GM21825 (cell line): ENCODE measurements around the gene ITGA2.
"Not testable (repeated sequence)": the region's sequence is repeated elsewhere in the genome, so short reads cannot be mapped to it uniquely, and the experiment has no call there.

ENCODE experiments used
- ATAC-seq: cut with Tn5 transposase; IDR thresholded peaks from one replicate; pipeline ENCODE4 v1.9.1; 2021; ENCODE audit warnings: mild to moderate bottlenecking, moderate library complexity; ENCODE audit not compliant: unreplicated experiment

The ITGA2 gene

DNA sequence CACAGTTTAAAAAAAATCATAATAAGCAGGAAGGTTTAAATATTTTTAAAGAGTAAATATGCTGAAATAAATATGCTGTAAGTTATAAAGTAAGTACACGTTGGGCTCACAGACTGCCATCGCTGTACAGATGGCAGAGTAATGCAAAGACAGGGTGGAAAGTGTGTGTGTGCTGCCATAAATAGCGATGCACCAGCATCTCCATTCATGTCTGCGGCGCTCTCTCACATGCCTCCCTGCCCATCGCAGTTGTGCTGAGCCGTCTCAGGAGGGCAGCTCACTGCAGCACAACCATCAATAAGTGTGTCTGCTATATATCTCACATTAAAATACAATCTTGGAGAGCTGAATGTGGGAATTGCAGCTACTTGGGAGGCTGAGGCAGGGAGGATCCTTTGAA lies 106.1 kb downstream of the ITGA2 start:
- ATAC-seq: no peak

DNA sequence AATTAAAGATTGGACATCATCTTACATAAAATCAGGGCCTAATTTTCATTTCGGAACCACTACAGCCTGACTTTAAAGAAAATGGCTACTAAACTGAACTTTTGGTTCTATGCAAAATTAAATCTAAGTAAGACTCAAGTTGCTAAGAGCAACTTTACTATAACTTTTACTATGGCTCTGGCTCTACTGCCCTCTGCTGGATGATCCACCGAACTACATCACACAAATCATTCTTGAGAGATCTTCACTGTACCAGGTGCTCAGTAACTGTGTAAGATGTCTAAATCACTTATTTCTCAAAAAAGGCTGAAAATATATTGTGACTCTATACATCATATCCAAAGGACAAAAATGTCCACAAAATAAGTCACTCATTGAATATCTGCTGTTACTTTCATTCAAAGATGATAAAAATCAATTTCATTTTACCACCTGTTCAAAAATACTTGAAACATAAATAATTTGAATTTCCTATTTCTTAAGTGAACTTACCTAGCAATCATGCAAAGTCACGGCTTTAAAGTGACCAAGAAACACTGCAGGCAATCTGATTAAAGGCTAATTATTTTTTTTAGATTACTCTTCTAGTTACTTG lies 106.9 kb downstream of the ITGA2 start:
- peak; percentile 76 for ATAC-seq

DNA sequence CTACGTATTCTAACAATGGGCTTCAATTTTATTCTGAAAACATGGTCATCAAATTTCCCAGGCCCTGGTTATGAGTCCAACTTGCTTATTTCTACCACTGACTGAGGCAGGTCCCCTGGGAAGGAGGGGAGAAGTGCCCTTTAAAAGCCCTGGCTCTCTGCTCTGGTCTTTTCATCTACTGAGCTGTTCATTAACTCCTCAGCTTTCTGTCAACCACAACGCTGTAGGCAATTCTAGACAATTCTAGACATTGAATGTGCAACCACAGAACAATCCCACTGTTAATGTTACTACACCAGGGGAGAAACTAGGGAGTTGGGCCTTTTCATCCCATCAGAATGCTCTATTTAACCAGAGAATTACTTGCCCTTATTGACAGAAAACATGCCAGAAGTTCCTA lies 110.4 kb downstream of the ITGA2 start:
- no peak for ATAC-seq

DNA sequence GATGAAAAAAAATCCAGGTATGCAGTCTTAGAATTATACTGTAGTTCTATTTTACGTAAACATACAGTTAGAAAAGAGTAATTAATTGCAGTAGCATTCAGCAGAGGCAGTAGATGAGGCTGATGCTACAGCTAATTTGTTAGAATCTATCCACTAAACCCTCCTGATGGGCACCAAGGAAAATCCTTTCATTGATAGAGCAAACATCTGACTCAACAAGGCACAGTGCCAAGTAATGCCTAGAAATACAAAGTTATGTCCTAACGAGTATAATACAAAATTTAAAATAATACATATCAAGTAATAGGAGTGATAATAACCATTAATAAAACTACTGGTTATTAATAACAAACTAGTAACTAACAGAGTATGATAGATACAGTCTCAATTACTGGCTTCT lies 111.5 kb downstream of the ITGA2 start:
- no peak for ATAC-seq

DNA sequence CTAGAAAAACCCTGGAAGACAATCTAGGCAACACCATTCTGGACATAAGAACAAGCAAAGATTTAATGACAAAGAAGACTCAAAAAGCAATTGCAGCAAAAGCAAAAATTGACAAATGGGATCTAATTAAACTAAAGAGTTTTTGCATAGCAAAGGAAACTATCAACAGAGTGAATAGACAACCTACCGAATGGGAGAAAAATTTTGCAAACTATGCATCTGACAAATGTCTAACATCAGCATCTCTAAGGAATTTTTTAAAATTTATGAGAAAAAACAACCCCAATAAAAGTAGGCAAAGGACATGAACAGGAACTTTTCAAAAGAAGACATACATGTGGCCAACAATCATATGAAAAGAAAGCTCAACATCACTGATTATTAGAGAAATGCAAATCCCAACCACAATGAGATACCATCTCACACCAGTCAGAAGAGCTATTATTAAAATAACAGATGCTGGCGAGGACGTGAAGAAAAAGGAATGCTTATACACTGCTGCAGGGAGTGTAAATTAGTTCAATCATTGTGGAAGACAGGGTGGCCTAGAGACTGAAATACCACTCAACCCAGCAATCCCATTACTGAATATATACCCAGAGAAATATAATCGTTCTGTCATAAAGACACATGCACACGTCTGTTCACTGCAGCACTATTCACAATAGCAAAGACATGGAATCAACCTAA lies 116.6 kb downstream of the ITGA2 start:
- no peak for ATAC-seq

DNA sequence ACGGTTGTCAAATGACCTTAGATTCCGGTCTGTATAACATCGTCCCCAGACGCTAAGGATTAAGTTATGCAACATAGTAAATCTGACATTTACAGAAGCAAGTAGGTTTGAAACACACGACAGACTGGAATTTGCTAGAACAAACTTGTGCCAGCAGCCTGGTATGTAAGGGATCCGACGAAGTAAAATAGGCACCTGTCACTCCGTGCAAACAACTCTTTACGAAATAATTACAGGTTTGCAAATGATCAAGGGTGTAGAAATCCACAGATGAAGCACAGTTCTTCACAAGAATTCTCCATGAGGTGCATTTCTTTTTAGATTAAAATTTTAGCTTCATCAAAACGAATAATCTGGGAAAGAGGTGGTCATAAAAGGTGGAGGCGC lies 119.9 kb downstream of the ITGA2 start:
- peak; percentile 9 for ATAC-seq

DNA sequence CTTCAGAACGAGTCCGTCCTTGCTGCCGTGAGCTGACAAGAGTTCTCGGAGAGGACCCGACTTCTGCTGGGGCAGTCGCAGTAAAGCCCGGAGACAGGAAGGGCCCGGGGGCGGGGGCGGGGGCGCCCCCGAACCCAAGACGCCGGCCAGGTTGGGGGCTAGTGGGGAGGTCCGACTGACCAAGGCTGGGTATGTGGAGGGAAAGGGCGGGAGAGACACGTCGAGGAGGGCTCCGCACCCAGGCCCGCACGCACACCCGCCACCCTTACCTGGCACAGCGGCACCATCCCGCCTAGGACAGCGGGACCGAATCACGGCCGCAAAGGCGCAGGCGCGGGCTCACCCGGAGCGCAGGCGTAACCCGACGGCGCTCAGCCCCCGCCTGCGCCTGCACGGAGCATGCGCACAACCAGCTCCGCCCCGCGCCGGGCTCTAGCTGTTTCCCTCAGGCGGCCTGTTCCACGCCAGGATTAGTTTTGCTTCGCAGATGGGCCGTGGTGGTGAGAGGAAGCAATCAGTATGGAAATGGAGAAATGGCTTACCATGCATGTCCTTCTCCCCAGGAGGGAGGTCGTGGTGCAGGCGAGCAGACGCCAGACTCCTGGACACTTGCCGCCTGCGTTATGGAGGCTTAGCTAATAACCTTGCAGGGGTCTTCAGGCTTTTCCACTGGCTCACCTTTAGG lies 120.4 kb downstream of the ITGA2 start, which contains the start of gene MOCS2:
TSS of gene MOCS2 (minus strand) at position 315 of the 685 bp plus-strand sequence. CDS start 2,583 bp downstream, outside the sequence.
- peak; percentile 94 for ATAC-seq

DNA sequence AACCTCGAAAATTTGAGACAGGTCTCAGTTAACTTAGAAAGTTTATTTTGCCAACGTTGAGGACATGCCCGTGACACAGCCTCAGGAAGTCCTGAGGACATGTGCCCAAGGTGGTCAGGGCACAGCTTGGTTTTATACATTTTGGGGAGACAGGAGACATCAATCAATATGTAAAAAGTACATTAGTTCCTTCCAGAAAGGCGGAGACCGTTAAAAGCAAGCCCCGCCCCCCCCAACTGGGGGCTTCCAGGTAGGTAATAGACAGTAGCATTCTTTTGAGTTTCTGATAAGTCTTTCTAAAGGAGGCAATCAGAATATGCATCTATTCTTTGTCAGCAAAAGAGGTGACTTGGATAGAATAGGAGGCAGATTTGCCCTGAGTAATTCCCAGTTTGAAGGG lies 121.0 kb downstream of the ITGA2 start:
- peak; percentile 11 for ATAC-seq

DNA sequence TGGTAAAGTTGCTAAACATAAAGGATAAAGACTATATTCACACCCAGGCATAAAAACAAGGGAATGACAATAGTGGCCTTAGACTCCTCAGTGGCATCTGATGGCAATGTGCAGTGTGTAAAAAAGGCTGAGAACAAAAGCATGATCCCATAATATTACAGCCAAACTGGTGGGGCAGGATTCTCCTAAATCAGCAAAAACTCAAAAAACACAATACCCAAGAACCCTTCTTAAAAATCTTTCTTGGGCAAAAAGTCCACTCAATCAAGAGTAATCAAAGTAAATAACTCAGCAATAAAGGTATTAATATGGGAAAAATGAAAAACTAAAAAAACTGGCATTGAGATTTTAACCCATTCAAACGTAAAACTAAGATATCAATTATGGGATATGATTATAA lies 122.0 kb downstream of the ITGA2 start:
- ATAC-seq: no peak

DNA sequence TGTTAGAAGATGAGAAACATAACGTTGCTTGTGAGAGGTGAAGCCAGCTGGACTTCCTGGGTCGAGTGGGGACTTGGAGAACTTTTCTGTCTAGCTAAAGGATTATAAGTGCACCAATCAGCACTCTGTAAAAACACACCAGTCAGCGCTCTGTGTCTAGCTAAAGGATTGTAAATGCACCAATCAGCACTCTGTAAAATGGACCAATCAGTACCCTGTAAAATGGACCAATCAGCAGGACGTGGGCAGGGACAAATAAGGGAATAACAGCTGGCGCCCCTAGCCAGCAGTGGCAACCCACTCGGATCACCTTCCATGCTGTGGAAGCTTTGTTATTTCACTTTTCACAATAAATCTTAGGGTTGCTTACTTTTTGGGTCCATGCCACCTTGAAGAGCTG lies 123.2 kb downstream of the ITGA2 start:
- ATAC-seq: not testable (repeated sequence)

DNA sequence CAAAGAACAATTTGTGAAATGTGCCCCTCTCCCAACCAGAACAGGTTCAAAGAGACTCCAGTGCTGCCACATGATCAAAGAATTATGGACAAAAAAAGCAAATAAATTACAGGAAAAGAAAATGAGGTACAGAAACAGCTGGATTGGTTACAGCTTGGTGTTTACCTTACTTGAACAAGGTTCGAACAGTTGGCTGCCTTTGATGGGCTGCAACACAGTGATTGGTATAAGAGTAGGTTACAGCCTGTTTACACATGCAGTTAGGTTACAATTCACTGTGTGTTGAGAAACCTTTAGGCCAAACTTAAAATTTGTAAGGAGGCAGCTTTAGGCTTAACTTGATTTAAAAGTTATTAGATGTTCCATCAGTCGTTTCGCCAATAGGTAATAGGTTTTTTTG lies 123.8 kb downstream of the ITGA2 start:
- no peak for ATAC-seq

DNA sequence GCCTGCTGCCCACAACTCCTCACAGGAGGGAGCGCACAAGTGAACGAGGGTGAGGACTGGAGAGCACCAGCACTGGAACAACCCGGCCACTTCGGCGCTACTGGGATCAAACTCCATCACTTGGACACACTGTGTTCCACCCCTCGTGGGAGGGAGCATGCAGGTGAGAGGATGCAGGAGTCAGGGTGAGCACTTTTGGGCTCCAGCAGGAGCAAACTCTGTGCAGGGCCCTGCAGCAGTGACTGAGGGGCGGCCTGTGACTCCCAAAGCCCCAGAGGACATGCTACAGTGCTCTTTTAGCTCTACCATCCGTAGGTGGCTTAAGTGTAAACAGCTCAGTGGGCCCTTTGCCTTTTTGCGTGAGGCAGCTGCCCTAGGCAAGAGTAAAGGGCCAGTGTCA lies 124.8 kb downstream of the ITGA2 start:
- ATAC-seq: no peak

DNA sequence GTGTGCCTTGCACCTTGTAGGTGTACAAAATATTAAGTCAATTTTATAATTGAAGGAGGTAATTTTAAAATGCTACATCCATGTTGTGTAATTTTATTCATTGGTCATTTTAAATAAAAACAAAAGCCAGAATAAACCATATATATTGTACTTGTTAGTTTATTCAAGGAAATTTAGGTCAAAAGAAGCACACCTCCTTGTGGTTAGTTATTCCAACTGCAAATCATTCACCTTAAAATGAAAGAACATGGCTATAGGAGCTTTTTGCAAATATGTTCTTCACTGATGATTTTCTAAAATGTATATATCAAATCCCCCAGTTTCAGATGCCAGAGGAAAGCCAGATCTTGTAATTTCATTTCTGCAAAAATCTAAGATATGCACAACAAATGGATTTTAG lies 125.8 kb downstream of the ITGA2 start:
- no peak for ATAC-seq

DNA sequence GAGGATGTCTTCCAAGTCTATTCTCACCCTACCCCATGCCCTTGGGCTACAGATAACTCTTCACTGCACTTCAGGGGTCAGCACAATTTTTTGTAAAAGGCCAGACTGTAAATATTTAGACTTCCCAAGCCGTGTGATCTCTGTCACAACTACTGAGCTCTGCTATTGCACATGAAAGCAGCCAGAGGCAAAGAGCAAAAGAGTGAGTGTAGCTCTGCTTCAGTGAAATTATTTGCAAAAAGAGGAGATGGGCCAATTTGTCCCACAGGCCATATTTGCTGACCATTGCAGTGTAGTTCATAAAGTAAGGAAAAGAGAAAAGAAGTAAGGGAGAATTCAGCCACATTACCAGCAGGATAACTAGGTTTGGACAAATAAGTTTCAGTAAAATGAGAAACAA lies 127.4 kb downstream of the ITGA2 start:
- ATAC-seq: no peak

DNA sequence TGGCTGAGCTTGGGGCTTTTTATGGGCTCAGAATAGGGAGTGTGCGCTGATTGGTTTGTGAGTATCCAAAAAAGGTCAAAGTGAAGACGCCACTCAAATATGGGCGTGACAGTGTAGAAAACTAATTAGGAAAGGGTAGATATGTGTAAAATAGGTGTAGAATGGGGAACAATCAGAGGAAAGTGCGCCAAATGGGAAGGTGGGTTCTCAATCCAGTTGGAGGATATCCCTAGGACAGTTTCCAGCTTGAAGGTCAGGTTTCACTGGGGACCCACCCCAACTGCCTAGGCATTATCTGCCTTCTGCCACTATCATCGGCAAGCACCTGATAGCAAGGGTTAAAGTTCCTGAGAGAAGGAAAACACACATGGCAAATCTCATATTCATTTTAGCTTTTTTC lies 129.7 kb downstream of the ITGA2 start:
- no peak for ATAC-seq

DNA sequence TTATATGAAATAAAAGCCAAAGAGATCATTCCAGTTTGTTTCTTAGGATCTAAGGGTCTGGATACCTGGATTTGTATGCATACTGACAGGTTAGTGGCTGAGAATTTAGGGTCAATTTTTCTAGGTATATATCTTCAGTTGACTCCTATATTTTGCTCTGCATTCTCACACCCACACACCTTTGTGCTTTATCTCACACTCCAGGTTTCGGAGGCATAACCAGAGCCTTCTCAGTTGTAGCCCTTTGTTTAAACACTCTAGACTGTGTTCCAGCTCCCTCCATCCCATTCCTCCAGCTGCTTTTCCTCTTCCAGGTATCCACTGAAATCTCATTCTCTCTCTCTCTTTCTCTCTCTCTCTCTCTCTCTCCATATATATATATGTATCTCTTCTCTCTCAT lies 131.0 kb downstream of the ITGA2 start:
- ATAC-seq: no peak

DNA sequence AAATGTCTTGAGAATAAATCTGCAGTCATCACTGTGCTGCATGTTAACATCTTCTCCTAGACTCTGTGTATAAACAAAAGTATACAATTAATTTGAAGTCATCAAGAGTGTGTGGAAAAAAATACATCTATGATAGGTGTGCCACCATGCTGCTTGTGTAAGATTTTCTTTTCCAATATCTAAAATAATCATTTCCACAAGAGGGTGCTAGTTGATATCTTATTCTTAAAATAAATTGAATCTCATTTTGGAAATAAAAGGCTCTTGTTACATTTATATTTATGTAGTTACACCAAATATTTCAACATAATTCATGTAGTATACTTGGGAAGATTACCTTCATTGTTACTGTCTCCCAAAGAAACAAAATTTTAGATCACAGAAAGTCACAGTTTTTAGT lies 134.6 kb downstream of the ITGA2 start:
- ATAC-seq: no peak

DNA sequence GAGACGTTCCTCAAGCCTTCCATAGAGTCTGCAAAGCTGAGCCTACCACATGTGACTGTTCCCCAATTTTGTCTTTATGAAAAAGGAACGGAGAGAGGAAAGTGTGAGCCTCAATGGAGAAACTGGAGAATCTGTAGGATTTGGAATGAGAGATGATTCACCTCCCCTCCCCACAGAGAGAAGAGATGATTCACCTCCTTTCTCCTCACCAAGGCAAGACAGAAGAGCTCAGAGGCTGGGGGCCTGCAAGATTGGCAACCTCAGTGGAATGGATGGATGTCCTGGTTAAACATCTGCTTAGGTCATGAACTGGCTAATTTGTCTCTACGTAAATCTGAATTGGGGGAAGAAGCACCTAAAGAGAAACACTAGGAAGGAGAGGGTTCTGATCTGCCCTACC lies 137.4 kb downstream of the ITGA2 start:
- no peak for ATAC-seq

DNA sequence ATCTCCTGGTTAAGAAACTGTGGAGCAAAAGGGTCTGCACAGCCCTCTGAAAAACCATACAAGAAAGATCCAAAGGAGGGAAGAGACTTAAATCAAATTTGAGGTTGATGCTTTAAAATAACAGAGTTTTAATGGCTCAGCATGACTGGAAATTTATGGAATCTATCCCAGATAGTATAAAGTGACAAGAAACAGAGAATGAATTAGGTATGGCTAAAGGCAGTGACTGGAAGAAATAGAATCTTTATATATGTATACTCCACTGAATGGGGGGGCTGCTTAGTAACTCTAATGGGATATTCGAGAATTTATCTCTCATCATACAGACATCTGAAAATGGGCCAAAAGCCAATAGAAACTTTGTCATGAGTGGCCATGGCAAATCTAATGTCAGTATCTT lies 138.0 kb downstream of the ITGA2 start:
- ATAC-seq: no peak

DNA sequence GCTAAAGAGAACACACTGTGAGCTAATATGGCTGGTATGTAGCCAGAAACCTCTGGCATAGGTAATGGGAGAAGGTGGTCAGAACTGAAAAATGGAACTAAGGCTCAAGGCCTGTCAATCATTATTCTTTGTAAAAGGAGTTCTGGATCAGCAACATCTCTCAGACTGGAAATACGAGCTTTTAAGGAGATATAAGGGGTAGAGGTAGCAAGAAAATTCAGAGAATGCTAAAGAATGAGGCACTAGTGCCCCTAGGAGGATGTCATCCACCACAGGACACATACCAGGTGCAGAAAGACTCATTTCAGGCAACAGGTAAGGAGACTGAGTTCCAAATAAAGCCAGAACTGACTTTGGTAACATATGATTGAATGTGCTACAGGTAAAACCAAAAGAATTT lies 139.3 kb downstream of the ITGA2 start:
- ATAC-seq: no peak

DNA sequence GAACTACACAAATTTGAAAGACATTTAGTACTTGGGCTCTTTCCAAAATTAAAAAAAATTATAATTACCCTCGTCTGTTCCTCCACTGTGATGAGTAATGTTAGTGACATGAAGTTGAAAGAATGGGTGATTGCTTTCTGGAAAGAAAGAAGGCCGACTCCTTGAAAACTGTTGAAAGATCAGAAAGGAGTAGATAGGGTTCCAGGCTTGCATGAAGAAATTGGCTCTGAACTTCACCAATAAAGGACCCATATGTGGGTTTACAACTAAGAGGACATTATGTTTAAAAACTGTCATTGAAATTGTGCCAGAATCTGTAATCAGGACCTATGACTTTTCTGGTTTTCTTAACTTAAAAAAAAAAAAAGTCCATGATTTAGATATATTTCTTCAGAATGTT lies 141.1 kb downstream of the ITGA2 start:
- no peak for ATAC-seq

DNA sequence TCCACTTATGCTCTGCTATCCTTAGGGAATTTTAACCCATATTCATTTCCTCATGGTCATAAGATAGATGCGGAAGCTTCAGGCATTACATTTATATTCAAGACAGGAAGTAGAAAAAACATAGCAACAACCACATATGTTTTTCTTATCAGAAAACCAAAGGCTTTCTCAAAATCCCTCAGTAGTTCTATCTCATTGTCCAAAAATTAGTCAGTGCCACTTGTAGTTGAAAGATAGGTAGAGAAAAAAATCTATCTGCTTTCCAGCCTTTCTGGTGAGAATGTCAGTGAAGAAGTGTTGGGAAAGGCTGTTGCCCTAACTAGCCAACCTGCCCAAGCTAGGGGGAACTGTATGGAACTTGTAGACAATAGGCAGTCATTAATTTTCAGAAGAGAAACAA lies 143.9 kb downstream of the ITGA2 start:
- ATAC-seq: no peak
